WTC11 (cell line): ENCODE data around the gene GATD1. TPM values are rescaled to one million over a fixed set of nuclear protein-coding genes. Genes with fewer than 3 reads are reported as not detected.

Experiments used
- ATAC-seq: fragments of 200-7000 bp; cut with Tn5 transposase; 2 replicates; pipeline ENCODE4 v1.10.0; 2021; ENCODE audit warnings: mild to moderate bottlenecking, moderate library complexity
- CTCF ChIA-PET: fragments of 300-600 bp; sonication (Branson Sonifier 250); formaldehyde crosslinking; loops from one replicate; lab custom pipeline; 2021; ENCODE audit warnings: antibody characterized with exemption; lab: Charles Lee
- POLR2A ChIA-PET: fragments of 350-600 bp; sonication (Branson Sonifier 250); formaldehyde crosslinking; loops from one replicate; lab custom pipeline; 2021; ENCODE audit warnings: antibody characterized with exemption; lab: Charles Lee
- DNase-seq: peaks from one replicate; pipeline ENCODE4 v3.0.0; 2021; ENCODE audit warnings: low spot score
- H3K27ac Mint-ChIP-seq: 2 replicates; pipeline ENCODE4 v1.8.0; 2021; ENCODE audit warnings: mixed read lengths
- H3K27me3 Mint-ChIP-seq: 2 replicates; pipeline ENCODE4 v1.8.0; 2021; ENCODE audit warnings: low read depth, mild to moderate bottlenecking, moderate library complexity, mixed read lengths
- H3K36me3 Mint-ChIP-seq: 2 replicates; pipeline ENCODE4 v1.8.0; 2021; ENCODE audit warnings: mixed read lengths
- H3K4me1 Mint-ChIP-seq: 2 replicates; pipeline ENCODE4 v1.8.0; 2022; ENCODE audit warnings: mixed read lengths
- H3K4me3 Mint-ChIP-seq: 2 replicates; pipeline ENCODE4 v1.8.0; 2021; ENCODE audit warnings: mild to moderate bottlenecking, moderate library complexity, mixed read lengths
- H3K9me3 Mint-ChIP-seq: 2 replicates; pipeline ENCODE4 v1.8.0; 2021; ENCODE audit warnings: mixed read lengths
- AR ChIP-seq: fragments of 250-450 bp; sonication (Bioruptor Pico); IDR thresholded peaks from 2 replicates; pipeline ENCODE4 v1.9.0; 2021; ENCODE audit warnings: mild to moderate bottlenecking
- FOXK1 ChIP-seq: sonication (generic); formaldehyde crosslinking; IDR thresholded peaks from 2 replicates; pipeline ENCODE4 v1.8.0; 2022; ENCODE audit warnings: mild to moderate bottlenecking, moderate library complexity, missing genetic modification reagents
- IRF1 ChIP-seq: sonication (generic); formaldehyde crosslinking; IDR thresholded peaks from 2 replicates; pipeline ENCODE4 v1.8.0; 2023; ENCODE audit warnings: missing genetic modification reagents
- MLX ChIP-seq: sonication (generic); formaldehyde crosslinking; IDR thresholded peaks from 2 replicates; pipeline ENCODE4 v1.8.1; 2023; ENCODE audit warnings: mild to moderate bottlenecking, missing genetic modification reagents, moderate library complexity
- ZNF263 ChIP-seq: sonication (generic); formaldehyde crosslinking; IDR thresholded peaks from 2 replicates; pipeline ENCODE4 v1.8.1; 2022; ENCODE audit warnings: low read depth, mild to moderate bottlenecking, moderate library complexity, missing genetic modification reagents
- total RNA-seq: library from RNA; stranded (reverse); gene quantifications from 3 replicates; pipeline ENCODE4 v1.2.3, GENCODE V29; 2021

GATD1 gene
- total RNA-seq, 1 experiment from 2014 or later: 87.6 TPM

DNA sequence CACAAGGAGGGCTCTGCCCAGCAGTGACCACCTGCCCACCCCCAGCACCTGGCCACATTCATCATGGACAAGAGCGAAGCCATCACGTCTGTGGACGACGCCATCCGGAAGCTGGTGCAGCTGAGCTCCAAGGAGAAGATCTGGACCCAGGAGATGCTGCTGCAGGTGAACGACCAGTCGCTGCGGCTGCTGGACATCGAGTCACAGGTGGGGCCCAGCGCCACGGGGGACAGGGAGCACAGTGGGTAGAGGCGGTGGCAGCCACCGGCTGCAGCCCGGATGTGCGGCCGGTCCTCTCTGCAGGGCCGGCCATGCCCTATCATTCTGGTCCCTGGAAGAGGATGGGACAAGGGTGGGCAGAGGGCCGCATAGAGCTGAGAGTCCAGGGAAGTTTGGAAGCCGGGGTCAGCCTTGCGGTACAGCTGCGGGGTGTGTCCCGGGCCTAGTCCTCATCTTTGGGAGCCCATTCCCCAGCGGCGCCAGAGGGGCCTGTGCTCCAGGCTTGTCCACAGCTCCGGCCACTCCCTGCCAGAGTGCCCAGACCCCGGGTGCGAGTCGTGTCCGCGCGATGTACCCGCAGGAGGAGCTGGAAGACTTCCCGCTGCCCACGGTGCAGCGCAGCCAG is 57.2 kb downstream of the GATD1 start:
- ChIA-PET CTCF (interaction anchor here (0.6 to 3.2 kb wide), 13 partner anchors 10 to 272 kb away, joined by 3 to 20 read pairs (median 5); partner anchors contain the start of genes DEAF1, EPS8L2, GATD1 and TMEM80), POLR2A (interaction anchor here (1.7 kb wide), 1 partner anchor 13 kb away, joined by 6 read pairs; no protein-coding TSS in a partner anchor)
- Mint-ChIP-seq H3K36me3 (peaks cover 2% of the 10 kb centered on the region; the same call in 1 of the 2 replicates), H3K9me3 (peaks cover 3% of the 10 kb centered on the region), H3K27me3 (peaks cover 13% of the 10 kb centered on the region), H3K4me3 (peak overlapping the region; percentile 47), H3K4me1 (peaks cover 10% of the 10 kb centered on the region), H3K27ac (no peak overlapping the region)
- DNase-seq: no peak
- ATAC-seq: no peak
- TF ChIP-seq AR (CRISPR knock-in tag) (no peak), MLX (CRISPR knock-in tag) (0 out of 2 replicates have a peak, but pooled peaks have one; percentile 63), FOXK1 (CRISPR knock-in tag) (peak; percentile 29; the same call in 1 of the 2 replicates)

DNA sequence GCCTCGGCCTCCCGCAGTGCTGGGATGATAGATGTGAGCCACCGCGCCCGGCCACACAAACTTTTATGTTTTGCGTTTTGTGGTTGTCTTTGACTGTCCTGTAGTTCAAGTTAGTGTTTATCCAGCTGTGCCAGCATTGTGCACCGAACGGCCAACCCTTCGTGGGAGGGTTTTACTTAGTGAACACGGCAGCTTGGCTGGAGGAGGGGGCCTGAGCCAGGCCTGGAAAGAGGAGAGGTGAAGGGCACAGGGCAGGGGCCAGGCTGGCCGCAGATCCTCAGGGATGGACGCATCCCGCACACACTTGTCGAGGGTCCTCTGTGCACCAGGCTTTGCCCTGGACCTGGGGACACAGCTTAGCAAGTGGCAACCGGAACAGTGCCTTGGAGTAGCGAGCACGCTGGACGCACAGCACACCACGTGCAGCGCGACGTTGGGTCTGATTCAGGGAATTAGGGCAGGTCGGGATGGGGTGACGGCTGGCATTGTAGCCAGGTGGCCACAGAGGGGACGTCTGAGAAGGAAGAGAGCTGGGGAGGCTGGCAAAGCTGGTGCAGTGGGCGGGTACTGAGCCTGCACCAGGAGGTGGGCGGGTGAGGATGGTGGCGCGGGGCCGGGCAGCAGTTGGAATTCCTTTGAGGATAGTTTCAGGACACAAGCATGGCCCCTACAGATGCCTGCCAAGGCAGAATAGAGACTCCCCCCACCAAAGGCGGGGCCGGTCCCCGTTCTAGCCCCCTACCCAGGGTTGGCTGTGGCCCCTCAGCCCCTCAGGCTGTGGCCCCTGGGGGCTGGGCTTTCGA is 57.9 kb downstream of the GATD1 start:
- no peak for TF ChIP-seq IRF1 (CRISPR knock-in tag)
- TF ChIP-seq ZNF263 (CRISPR knock-in tag): no peak
- CTCF ChIA-PET: interaction anchor here (0.8 to 2.9 kb wide), 3 partner anchors 12 to 165 kb away, joined by 3 to 20 read pairs (median 11); partner anchors contain the start of genes DEAF1 and TMEM80

More for the DNA sequence above, 57.9 kb downstream of the GATD1 start:
- Mint-ChIP-seq H3K4me1 (peaks cover 8% of the 10 kb centered on the region), H3K27me3 (peaks cover 12% of the 10 kb centered on the region), H3K9me3 (peaks cover 7% of the 10 kb centered on the region), H3K4me3 (peak overlapping the region; percentile 47; the same call in 1 of the 2 replicates), H3K36me3 (peaks cover 5% of the 10 kb centered on the region; the same call in 1 of the 2 replicates), H3K27ac (no peak overlapping the region)
- POLR2A ChIA-PET: interaction anchor here (1.7 kb wide), 1 partner anchor 12 kb away, joined by 6 read pairs; no protein-coding TSS in a partner anchor
- ATAC-seq: no peak
- DNase-seq: no peak

Other genes with a start within 250 kb of the GATD1 start
- 42.9 to 62.4 TPM (median 48.3 TPM) in 3 replicates for gene HRAS, start 241.9 kb downstream of the GATD1 start, total RNA-seq
- 2.3 to 3.4 TPM (median 2.5 TPM) in 3 replicates for gene LRRC56, start 240.0 kb downstream of the GATD1 start, total RNA-seq
- gene LMNTD2, start 216.7 kb downstream of the GATD1 start, total RNA-seq: 4.0 to 6.0 TPM (median 5.9 TPM) in 3 replicates
- gene RASSF7, start 216.5 kb downstream of the GATD1 start, total RNA-seq: 30.6 to 39.7 TPM (median 32.5 TPM) in 3 replicates
- 39.4 to 46.9 TPM (median 40.1 TPM) in 3 replicates for gene PHRF1, start 201.0 kb downstream of the GATD1 start, total RNA-seq
- gene IRF7, start 161.5 kb downstream of the GATD1 start, total RNA-seq: 11.1 to 12.0 TPM (median 11.5 TPM) in 3 replicates
- gene CDHR5, start 152.5 kb downstream of the GATD1 start, total RNA-seq: 0.26 to 0.34 TPM in 2 of 3 replicates, not detected in the other
- 2.3 to 3.3 TPM (median 2.9 TPM) in 3 replicates for gene SCT, start 150.3 kb downstream of the GATD1 start, total RNA-seq
- gene DRD4, start 140.2 kb downstream of the GATD1 start, total RNA-seq: 3.7 to 5.8 TPM (median 5.5 TPM) in 3 replicates
- 62.2 to 85.3 TPM (median 81.1 TPM) in 3 replicates for gene DEAF1, start 82.3 kb downstream of the GATD1 start, total RNA-seq
- 23.4 to 28.4 TPM (median 24.5 TPM) in 3 replicates for gene TMEM80, start 81.7 kb downstream of the GATD1 start, total RNA-seq
- gene EPS8L2, start 71.3 kb downstream of the GATD1 start, total RNA-seq: 49.9 to 56.3 TPM (median 51.6 TPM) in 3 replicates
- 314 to 352 TPM (median 343 TPM) in 3 replicates for gene TALDO1, start 30.0 kb downstream of the GATD1 start, total RNA-seq
- gene CEND1, start 12.6 kb upstream of the GATD1 start, total RNA-seq: 2.0 to 3.1 TPM (median 2.7 TPM) in 3 replicates
- 35.0 to 44.8 TPM (median 36.7 TPM) in 3 replicates for gene SLC25A22, start 20.8 kb upstream of the GATD1 start, total RNA-seq
- 54.9 to 59.4 TPM (median 56.8 TPM) in 3 replicates for gene PIDD1, start 27.7 kb upstream of the GATD1 start, total RNA-seq
- 2,582 to 2,814 TPM (median 2,761 TPM) in 3 replicates for gene RPLP2, start 32.5 kb upstream of the GATD1 start, total RNA-seq
- gene PNPLA2, start 41.4 kb upstream of the GATD1 start, total RNA-seq: 66.5 to 83.4 TPM (median 81.9 TPM) in 3 replicates
- gene CRACR2B, start 50.4 kb upstream of the GATD1 start, total RNA-seq: 46.5 to 58.6 TPM (median 55.9 TPM) in 3 replicates
- 115 to 127 TPM (median 116 TPM) in 3 replicates for gene CD151, start 55.5 kb upstream of the GATD1 start, total RNA-seq
- gene POLR2L, start 65.0 kb upstream of the GATD1 start, total RNA-seq: 138 to 152 TPM (median 144 TPM) in 3 replicates
- gene TSPAN4, start 65.4 kb upstream of the GATD1 start, total RNA-seq: 92.8 to 95.2 TPM (median 94.3 TPM) in 3 replicates
- gene CHID1, start 133.3 kb upstream of the GATD1 start, total RNA-seq: 92.8 to 99.6 TPM (median 94.2 TPM) in 3 replicates
- 47.1 to 52.3 TPM (median 51.0 TPM) in 3 replicates for gene AP2A2, start 148.4 kb upstream of the GATD1 start, total RNA-seq